Heart left ventricle (tissue), 16 donors: ENCODE data around the gene PTPRK. TPM values are rescaled to one million over a fixed set of nuclear protein-coding genes. Genes with fewer than 3 reads are reported as not detected.

ENCODE experiments used
- ATAC-seq, 4 donors: fragments of 200-7000 bp; cut with Tn5 transposase; one replicate each; pipeline ENCODE4 v1.9.1; 2020 to 2022; ENCODE audit warnings: moderate library complexity in 4 of 4, mild to moderate bottlenecking in 3 of 4, moderate number of reproducible peaks in 1 of 4
- DNase-seq, 5 donors: peaks; one replicate each; pipeline ENCODE4 v3.0.0-alpha.2; 2020
- H3K27ac ChIP-seq, 12 donors: fragments of 200-600 bp; sonication (generic) in 4 of 12; one replicate each; pipeline versions ENCODE4 v1.5.0 to v1.8.0; 2016 to 2022; ENCODE audit warnings: mild to moderate bottlenecking in 2 of 12
- H3K27me3 ChIP-seq, 9 donors: fragments of 200-600 bp; sonication (generic) in 2 of 9; one replicate each; pipeline versions ENCODE4 v1.5.1 to v1.8.0; 2016 to 2022; ENCODE audit warnings: mild to moderate bottlenecking in 3 of 9
- H3K36me3 ChIP-seq, 9 donors: fragments of 200-600 bp; sonication (generic) in 2 of 9; one replicate each; pipeline versions ENCODE4 v1.5.0 to v1.8.0; 2018 to 2022; ENCODE audit warnings: mild to moderate bottlenecking in 2 of 9
- H3K4me1 ChIP-seq, 12 donors: fragments of 200-600 bp; sonication (generic) in 4 of 12; one replicate each; pipeline versions ENCODE4 v1.5.0 to v1.8.0; 2016 to 2022; ENCODE audit warnings: mild to moderate bottlenecking in 3 of 12
- H3K4me3 ChIP-seq, 12 donors: fragments of 200-600 bp; sonication (generic) in 4 of 12; one replicate each; pipeline versions ENCODE4 v1.5.0 to v1.8.0; 2017 to 2022; ENCODE audit warnings: mild to moderate bottlenecking in 9 of 12, moderate library complexity in 4 of 12
- H3K9me3 ChIP-seq, 12 donors: fragments of 200-600 bp; sonication (generic) in 4 of 12; one replicate each; pipeline versions ENCODE4 v1.5.0 to v1.8.0; 2016 to 2022; ENCODE audit warnings: mild to moderate bottlenecking in 1 of 12
- POLR2A ChIP-seq, 2 donors: fragments of 450-650 bp; IDR thresholded peaks; one replicate each; pipeline ENCODE4 v1.6.1; 2017; ENCODE audit warnings: antibody characterized with exemption in 2 of 2, mild to moderate bottlenecking in 2 of 2, moderate library complexity in 2 of 2
- WGBS, 4 donors: extraction: QIAGEN DNeasy Blood & Tissue Kit in 2 of 4; methylation state at CpG; one replicate each; pipeline versions ENCODE4 v1.1.5 to v1.1.7; 2013 to 2018; 5-methylcytosine and 5-hydroxymethylcytosine counted together
- intact Hi-C, 10 donors: fragments of 100-400 bp; cut with DNase I; formaldehyde crosslinking; loops; one replicate each; pipeline versions ENCODE4 v1.11.1 to v1.14.2; 2022
- polyA plus RNA-seq, 2 donors: library from polyadenylated mRNA; stranded (reverse); fragments of 200-250 nt; gene quantifications; one replicate each; pipeline ENCODE4 v1.2.3, GENCODE V29; 2013
- total RNA-seq, 9 donors: library from RNA; depleted of rRNA in 2 of 9; stranded (reverse); fragments of >200 nt in 2 of 9; fragmentation: NEBNext Ultra II Directional in 3 of 9; extraction: Animal tissue kit (Norgen Biotek cat#: 25700) in 3 of 9; gene quantifications; one replicate each; pipeline versions ENCODE4 v1.1.0 to v1.2.4, GENCODE V29; 2016 to 2023
- TF ChIP-seq, protein P1 (sequence below), 12 donors: fragments of 200-600 bp; sonication (generic) in 4 of 12; IDR thresholded peaks; one replicate each; pipeline versions ENCODE4 v1.5.0 to v1.8.0; 2018 to 2022; ENCODE audit warnings: antibody characterized with exemption in 12 of 12, mild to moderate bottlenecking in 5 of 12
- donor health status: ischemic (EF 13 %, LVEDD 7.1; RV severe dilation, severe dysfunction).
- donor health status: healthy with polysubstance abuse.
- donor health status: DM: no; HTN: yes; CAD: no.
- donor health status: DM: no; HTN: no; CAD: no.
- donor health status: ischemic (EF 25% LVEDD 6.9; RV normal size, moderate dysfunction).
- donor health status: ischemic (EF 25% LVEDD 5.7; RV mildly dilated, moderate dysfunction).
- donor health status: healthy.
- donor health status: DM: yes; HTN: yes; CAD: no.
- donor health status: ischemic (EF 35%, LVEDD 5.7; RV mildly dilated, moderate dysfunction).
- donor health status: nonischemic (EF 11% LVEDD 7.7; RV severe dilation, severe dysfunction).
- donor health status: DM: yes; HTN: yes; CAD: no.
- donor health status: PGD.
- donor health status: ischemic (EF 29% LVEDD 5.4; RV normal size, mild dysfunction).
- donor health status: nonischemic (EF 23%, LVEDD 6.1; RV moderate dilation, normal function).

PTPRK gene
- total and polyA plus RNA-seq, 11 donors, result 5.4 to 50.8 (median 38.5) TPM

DNA sequence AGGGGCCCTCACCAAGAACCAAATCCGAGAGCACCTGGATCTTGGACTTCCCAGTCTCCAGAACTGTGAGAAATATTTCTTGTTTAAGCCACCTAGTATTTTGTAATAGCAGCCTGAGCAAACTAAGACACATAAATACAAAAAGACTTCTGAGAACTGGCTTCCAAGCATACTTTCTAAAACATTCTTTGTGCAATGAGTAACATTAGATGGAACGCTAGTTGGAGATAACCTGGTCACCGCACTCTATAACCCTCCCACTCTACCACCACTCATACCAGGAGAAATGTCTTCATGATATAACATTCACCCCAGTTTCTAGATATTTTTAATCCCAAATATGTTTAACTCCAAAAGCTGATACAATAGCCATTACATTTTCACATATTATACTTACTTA is 450.0 kb downstream of the PTPRK start:
- Histone ChIP-seq H3K27ac (no peak overlapping the region), H3K36me3 (peaks cover 0 to 14% (median 0%) of the 10 kb centered on the region in 9 donors), H3K4me3 (no peak overlapping the region), H3K27me3 (no peaks in the 10 kb centered on the region), H3K9me3 (no peaks in the 10 kb centered on the region), H3K4me1 (peaks cover 0 to 29% (median 1%) of the 10 kb centered on the region in 12 donors)
- intact Hi-C loops, result no loop called here
- no peak for ATAC-seq
- DNase-seq, result no peak
- TF ChIP-seq, protein P1, sequence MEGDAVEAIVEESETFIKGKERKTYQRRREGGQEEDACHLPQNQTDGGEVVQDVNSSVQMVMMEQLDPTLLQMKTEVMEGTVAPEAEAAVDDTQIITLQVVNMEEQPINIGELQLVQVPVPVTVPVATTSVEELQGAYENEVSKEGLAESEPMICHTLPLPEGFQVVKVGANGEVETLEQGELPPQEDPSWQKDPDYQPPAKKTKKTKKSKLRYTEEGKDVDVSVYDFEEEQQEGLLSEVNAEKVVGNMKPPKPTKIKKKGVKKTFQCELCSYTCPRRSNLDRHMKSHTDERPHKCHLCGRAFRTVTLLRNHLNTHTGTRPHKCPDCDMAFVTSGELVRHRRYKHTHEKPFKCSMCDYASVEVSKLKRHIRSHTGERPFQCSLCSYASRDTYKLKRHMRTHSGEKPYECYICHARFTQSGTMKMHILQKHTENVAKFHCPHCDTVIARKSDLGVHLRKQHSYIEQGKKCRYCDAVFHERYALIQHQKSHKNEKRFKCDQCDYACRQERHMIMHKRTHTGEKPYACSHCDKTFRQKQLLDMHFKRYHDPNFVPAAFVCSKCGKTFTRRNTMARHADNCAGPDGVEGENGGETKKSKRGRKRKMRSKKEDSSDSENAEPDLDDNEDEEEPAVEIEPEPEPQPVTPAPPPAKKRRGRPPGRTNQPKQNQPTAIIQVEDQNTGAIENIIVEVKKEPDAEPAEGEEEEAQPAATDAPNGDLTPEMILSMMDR (IDR thresholded peaks at IDR 0.05), result no peak
- TF ChIP-seq POLR2A (IDR thresholded peaks at IDR 0.05), result no peak
- WGBS, 4 donors, result 61 to 65% (median 63%) methylated on average over 3 of the region's 3 CpGs

- intact Hi-C loops, result loop anchor here in 6 of 10 donors (5.0 to 10.0 kb wide), 6 partner anchors 256 to 656 kb away; partner anchors contain the start of gene PTPRK (in 2 of the 6)
- 76 to 80% (median 77%) methylated on average over 2 of the region's 2 CpGs for WGBS, 4 donors
- ATAC-seq, result no peak
- Histone ChIP-seq H3K27ac (peak overlapping the region in 3 of 12 donors; percentile 9 to 46 (median 44)), H3K4me1 (peaks cover 0 to 33% (median 1%) of the 10 kb centered on the region in 12 donors), H3K36me3 (peaks cover 0 to 14% (median 0%) of the 10 kb centered on the region in 9 donors), H3K9me3 (no peaks in the 10 kb centered on the region), H3K4me3 (no peak overlapping the region), H3K27me3 (no peaks in the 10 kb centered on the region)
- TF ChIP-seq POLR2A (IDR thresholded peaks at IDR 0.05), result no peak
- TF ChIP-seq, protein P1 (IDR thresholded peaks at IDR 0.05), result no peak
- DNase-seq, result no peak
Observed at GRCh38 chr6:128069188-128069587, 451.2 kb downstream of the PTPRK start.

DNA sequence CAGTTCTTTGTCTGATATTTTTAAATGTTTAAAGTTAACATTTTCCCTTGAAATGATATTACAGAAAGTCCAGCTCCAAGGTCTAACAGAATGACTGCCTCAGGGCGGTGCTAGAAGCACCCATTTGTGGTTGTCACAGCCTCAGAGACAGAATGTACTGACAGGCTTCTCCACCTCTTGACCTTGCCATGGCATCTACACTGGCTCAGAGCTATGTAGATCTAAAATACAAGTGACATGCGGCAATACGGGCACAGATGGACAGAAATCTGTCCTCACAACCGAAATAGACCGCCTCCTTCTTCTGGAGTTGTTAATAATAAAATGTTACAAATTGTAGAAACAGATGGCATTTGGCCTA is 452.3 kb downstream of the PTPRK start:
- ATAC-seq (peak; percentile 97 to 98 (median 98)), DNase-seq (peak in 4 of 5 donors; percentile 30 to 73 (median 56))
- intact Hi-C loops, result loop anchor here in 6 of 10 donors (5.0 to 10.0 kb wide), 6 partner anchors 257 to 657 kb away; partner anchors contain the start of gene PTPRK (in 2 of the 6)
- Histone ChIP-seq H3K4me3 (no peak overlapping the region), H3K4me1 (peaks cover 0 to 33% (median 1%) of the 10 kb centered on the region in 12 donors), H3K27ac (peak overlapping the region in 8 of 12 donors; percentile 1 to 50 (median 39)), H3K36me3 (peaks cover 0 to 14% (median 0%) of the 10 kb centered on the region in 9 donors), H3K9me3 (no peaks in the 10 kb centered on the region), H3K27me3 (no peaks in the 10 kb centered on the region)
- TF ChIP-seq POLR2A (IDR thresholded peaks at IDR 0.05), result no peak
- TF ChIP-seq, protein P1 (IDR thresholded peaks at IDR 0.05), result peak in 7 of 12 donors; percentile 12 to 47 (median 30)
- WGBS, 4 donors, result 55 to 65% (median 59%) methylated on average over 5 of the region's 5 CpGs

DNA sequence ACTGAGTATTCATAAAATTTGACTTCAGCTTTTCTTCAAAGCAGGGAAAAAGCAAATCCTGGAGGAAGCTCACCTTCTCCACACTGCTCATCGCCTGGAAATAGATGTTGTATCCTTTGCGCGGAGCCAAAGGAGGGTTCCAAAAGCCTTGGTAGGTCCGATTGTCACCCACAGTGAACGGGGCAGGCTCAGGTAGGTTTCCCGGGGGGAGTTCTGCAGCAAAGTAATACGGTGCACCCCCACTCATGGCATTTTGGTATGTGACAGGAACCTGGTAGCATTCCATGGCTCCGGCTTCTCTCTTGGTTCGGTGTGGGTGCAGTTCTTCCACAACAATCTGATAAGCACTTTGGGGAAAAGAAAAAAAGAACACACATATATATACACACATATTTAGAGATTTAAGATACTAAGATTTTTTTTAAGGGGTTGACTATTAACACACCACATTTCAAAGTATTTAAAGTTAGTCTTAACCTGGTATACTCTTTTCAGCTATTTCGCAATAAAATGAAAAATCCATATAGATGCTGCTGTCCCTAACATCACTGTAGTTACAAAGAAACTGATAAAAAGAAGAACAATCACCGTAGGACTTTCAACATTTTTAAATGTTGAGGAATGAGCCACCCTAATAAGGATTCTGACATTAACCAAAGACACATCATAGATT is 452.8 kb downstream of the PTPRK start:
- peak in 1 of 5 donors; percentile 23 for DNase-seq
- 77 to 82% (median 79%) methylated on average over 11 of the region's 11 CpGs for WGBS, 4 donors
- Histone ChIP-seq H3K9me3 (no peaks in the 10 kb centered on the region), H3K27me3 (no peaks in the 10 kb centered on the region), H3K27ac (peak overlapping the region in 7 of 12 donors; percentile 1 to 46 (median 38)), H3K4me3 (peak overlapping the region in 1 of 12 donors; percentile 5), H3K36me3 (peaks cover 0 to 14% (median 0%) of the 10 kb centered on the region in 9 donors), H3K4me1 (peaks cover 0 to 33% (median 1%) of the 10 kb centered on the region in 12 donors)
- intact Hi-C loops, result loop anchor here in 6 of 10 donors (5.0 to 10.0 kb wide), 6 partner anchors 257 to 657 kb away; partner anchors contain the start of gene PTPRK (in 2 of the 6)
- no peak for TF ChIP-seq POLR2A (IDR thresholded peaks at IDR 0.05)
- TF ChIP-seq, protein P1 (IDR thresholded peaks at IDR 0.05), result no peak
- peak in 1 of 4 donors; percentile 12 for ATAC-seq
